HG03378 (cell line): ENCODE measurements around the gene FAM107B.
A peak's percentile ranks its signal among the peaks of the same experiment; 100 is the strongest.
"Not testable (repeated sequence)": the region's sequence is repeated elsewhere in the genome, so short reads cannot be mapped to it uniquely, and the experiment has no call there.

Experiments
- ATAC-seq: cut with Tn5 transposase; IDR thresholded peaks from one replicate; pipeline ENCODE4 v1.9.1; 2021; ENCODE audit warnings: mild to moderate bottlenecking, moderate library complexity; ENCODE audit not compliant: unreplicated experiment

FAM107B gene

GRCh38 chr10:14667280-14667679 lies 107.4 kb downstream of the FAM107B start:
- ATAC-seq, result no peak

- ATAC-seq, result no peak
These were observed 108.5 kb downstream of the FAM107B start for GRCh38 chr10:14665865-14666857.

- ATAC-seq, result no peak
These were observed 109.4 kb downstream of the FAM107B start for GRCh38 chr10:14665304-14665703.

DNA sequence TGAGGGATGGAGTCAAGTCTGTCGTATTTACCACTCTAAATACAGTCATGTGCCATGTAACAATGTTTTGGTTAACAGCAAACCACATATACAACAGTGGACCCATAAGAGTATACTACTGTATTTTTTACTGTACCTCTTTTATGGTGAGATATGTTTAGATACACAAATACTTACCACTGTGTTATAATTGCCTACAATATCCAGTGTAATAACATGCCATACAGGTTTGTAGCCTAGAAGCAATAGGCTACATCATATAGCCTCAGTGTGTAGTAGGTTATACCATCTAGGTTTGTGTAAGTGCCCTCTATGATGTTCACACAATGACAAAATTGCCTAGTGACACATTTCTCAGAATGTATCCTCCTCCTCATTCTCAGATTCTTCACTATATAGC lies 110.4 kb downstream of the FAM107B start:
- no peak for ATAC-seq

DNA sequence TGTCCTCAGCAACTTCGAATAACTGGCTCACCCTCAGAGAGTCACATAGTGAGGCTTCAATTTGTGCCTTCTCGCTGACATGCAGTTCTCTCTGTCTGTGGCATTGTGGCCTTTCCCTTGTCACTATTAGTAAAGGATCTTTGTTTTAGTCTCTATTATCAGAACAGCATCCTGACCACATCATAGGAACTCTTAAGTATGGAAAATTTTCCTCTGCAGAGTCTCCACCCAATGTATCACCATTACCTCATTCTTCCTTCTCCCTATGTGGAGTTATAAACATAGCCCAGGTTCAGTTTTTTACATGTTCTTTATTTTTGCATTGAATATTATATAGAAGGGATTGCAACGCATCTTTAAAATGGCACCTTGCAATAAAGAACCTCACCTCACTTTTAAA lies 112.9 kb downstream of the FAM107B start:
- no peak for ATAC-seq

GRCh38 chr10:14660831-14661230 lies 113.9 kb downstream of the FAM107B start:
- no peak for ATAC-seq

- peak; percentile 87 for ATAC-seq
These were observed 115.0 kb downstream of the FAM107B start for GRCh38 chr10:14659626-14660196.

DNA sequence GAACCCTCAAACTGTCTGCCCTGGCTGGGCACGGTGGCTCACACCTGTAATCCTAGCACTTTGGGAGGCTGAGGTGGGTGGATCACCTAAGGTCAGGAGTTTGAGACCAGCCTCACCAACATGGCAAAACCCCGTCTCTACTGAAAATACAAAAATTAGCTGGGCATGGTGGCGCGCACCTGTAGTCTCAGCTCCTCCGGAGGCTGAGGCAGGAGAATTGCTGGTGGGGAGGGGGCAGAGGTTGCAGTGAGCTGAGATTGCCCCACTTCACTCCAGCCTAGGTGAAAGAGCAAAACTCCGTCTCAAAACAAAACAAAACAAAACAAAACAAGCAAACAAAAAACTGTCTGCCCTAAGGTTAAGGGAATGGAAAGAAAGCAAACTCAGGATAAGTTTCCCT lies 115.6 kb downstream of the FAM107B start:
- not testable (repeated sequence) for ATAC-seq

- no peak for ATAC-seq
These were observed 116.2 kb downstream of the FAM107B start for GRCh38 chr10:14658331-14659127.

GRCh38 chr10:14656052-14656730 lies 118.5 kb downstream of the FAM107B start:
- ATAC-seq, result no peak

GRCh38 chr10:14654821-14655382 lies 119.8 kb downstream of the FAM107B start:
- no peak for ATAC-seq

- no peak for ATAC-seq
These were observed 121.2 kb downstream of the FAM107B start for GRCh38 chr10:14653271-14654161.

DNA sequence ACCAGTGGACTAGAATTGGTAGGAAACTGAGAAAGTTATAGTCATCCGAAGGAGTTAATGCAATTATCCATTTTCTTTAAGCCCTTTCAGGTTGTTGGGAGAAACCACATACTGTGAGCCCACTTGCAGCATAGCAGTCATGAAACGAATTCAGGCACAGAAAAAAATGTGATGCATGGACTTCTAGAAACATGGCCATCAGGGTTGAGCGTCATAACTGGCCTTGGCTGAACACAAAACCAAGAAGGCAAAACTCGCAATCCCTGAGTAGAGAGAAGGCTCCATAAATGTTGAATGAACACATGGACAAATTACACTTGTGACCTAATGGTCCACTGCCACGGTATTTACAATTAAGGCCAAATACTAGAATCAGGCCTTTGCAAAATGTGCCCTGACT lies 121.9 kb downstream of the FAM107B start:
- no peak for ATAC-seq

DNA sequence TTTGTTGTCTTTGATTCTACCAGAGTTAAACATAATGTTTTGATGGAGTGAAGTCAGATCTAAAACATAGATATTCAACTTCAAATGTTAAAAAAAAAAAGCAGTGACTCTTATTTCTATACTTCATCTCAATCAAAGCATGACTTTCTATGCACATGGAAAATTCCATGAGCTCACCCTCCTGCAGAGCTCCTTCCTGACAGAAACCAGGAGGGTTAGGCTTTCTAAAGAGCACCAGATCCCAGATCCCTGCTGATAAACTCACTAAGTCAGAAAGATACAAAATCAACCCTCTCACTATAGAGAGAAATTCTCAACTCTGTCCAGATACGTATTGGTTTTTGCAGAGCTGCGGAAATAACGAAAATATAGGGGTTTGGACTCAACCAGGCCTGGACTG lies 122.6 kb downstream of the FAM107B start:
- ATAC-seq, result no peak

DNA sequence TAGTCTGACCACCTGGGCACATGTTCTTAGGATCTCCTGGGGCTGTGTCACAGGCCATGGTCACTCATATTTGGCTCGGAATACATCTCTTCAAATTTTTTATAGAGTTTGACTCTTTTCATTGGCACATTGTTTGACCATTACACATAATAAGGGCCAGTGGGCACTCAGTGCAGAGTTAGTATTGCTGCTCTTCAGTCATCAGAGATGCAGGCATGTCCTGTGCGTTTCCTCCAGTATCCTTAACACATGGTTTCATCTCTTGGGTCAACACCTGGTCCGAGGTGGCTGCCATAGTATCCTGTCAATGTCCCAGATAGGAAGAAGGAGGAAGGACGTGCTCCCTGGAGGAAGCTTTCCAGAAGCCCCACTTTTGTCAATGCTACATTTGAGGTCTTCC lies 125.0 kb downstream of the FAM107B start:
- ATAC-seq, result no peak

- ATAC-seq, result no peak
These were observed 125.8 kb downstream of the FAM107B start for GRCh38 chr10:14648946-14649345.

GRCh38 chr10:14648005-14648765 lies 126.5 kb downstream of the FAM107B start:
- ATAC-seq, result peak; percentile 95

DNA sequence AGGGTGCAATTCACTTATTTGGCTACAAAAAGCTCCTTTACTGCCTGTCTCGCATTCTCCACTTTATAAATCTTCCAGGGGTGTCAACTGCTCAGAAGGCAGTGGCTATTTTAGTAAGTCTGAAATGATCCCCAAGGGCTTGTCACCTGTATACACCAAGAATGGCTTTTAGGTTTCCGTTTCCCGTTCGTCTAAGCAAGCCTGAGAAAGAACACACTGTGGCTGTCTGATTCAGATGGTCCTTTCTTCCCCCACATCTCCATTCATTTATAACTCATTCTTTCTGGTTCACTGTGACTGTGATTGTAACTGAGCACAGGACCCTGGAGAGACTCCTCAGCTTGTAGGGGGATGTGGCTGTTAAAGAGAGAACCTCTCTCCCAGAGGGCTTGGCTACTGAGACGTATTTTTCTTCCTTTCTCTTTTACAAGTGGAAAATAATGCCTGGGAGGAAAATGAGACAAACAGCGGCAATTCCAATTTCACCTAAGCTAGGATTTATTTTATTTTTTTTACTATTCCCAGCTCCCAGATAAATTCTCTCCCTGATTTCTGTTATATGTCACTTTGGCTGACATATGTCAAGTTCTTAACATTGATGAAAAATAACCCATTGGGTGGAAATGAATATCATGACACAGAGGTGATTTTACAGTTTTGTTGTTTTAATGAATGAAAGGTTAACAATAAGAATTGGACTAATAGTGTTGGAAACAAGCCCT lies 129.3 kb downstream of the FAM107B start:
- ATAC-seq, result peak; percentile 31
